Loucy (cell line): ENCODE data around the gene UVSSA.

ENCODE experiments used
- EZH2phosphoT487 ChIP-seq: fragments of 200-600 bp; IDR thresholded peaks from 2 replicates; pipeline ENCODE4 v1.6.1; 2018; ENCODE audit warnings: antibody characterized with exemption, mild to moderate bottlenecking, moderate library complexity, borderline replicate concordance
- TF ChIP-seq, protein P1 (sequence below): fragments of 200-600 bp; sonication (generic); conservative IDR thresholded peaks from 2 replicates; pipeline ENCODE4 v1.5.1; 2014; ENCODE audit warnings: mild to moderate bottlenecking, antibody characterized with exemption, low read length

DNA sequence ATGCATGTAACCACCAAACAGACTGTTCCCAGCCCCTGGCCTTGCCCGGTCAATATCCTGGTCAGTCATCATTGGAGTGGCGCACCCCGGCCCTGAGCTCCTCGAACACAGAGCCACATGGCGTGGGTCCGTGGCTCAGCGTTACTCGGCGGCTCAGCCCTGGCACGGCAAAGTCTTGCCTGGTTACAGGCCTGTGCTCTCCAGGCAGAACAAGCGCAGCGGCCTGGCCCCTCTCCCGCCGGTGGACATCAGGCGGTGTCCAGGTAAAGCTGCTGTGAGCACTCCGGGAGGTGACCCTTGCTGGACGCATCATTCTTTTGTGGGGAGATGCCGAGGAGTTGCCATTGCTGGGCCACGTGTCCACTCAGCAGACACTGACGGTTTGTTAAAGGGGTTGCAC lies 6.1 kb upstream of the UVSSA start:
- TF ChIP-seq, protein P1, sequence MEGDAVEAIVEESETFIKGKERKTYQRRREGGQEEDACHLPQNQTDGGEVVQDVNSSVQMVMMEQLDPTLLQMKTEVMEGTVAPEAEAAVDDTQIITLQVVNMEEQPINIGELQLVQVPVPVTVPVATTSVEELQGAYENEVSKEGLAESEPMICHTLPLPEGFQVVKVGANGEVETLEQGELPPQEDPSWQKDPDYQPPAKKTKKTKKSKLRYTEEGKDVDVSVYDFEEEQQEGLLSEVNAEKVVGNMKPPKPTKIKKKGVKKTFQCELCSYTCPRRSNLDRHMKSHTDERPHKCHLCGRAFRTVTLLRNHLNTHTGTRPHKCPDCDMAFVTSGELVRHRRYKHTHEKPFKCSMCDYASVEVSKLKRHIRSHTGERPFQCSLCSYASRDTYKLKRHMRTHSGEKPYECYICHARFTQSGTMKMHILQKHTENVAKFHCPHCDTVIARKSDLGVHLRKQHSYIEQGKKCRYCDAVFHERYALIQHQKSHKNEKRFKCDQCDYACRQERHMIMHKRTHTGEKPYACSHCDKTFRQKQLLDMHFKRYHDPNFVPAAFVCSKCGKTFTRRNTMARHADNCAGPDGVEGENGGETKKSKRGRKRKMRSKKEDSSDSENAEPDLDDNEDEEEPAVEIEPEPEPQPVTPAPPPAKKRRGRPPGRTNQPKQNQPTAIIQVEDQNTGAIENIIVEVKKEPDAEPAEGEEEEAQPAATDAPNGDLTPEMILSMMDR, result no peak
- TF ChIP-seq EZH2phosphoT487, result no peak
